Umbilical cord (tissue), 2 donors: Measurements from ENCODE around the gene PHACTR4. TPM values are rescaled to one million over a fixed set of nuclear protein-coding genes. Genes with fewer than 3 reads are reported as not detected.
A peak's percentile ranks its signal among the peaks of the same experiment; 100 is the strongest.
"Not testable (repeated sequence)": the region's sequence is repeated elsewhere in the genome, so short reads cannot be mapped to it uniquely, and the experiment has no call there.

Source experiments
- DNase-seq: peaks from one replicate; pipeline ENCODE4 v3.0.0-alpha.2; 2015; ENCODE audit warnings: low spot score
- total RNA-seq: library from RNA; depleted of rRNA; stranded (reverse); fragments of >200 nt; gene quantifications from one replicate; pipeline ENCODE4 v1.2.3, GENCODE V29; 2014; ENCODE audit warnings: low replicate concordance; ENCODE audit not compliant: insufficient read depth

PHACTR4 gene
- total RNA-seq, 1 donor from 2014 or later = 10.8 TPM

DNA sequence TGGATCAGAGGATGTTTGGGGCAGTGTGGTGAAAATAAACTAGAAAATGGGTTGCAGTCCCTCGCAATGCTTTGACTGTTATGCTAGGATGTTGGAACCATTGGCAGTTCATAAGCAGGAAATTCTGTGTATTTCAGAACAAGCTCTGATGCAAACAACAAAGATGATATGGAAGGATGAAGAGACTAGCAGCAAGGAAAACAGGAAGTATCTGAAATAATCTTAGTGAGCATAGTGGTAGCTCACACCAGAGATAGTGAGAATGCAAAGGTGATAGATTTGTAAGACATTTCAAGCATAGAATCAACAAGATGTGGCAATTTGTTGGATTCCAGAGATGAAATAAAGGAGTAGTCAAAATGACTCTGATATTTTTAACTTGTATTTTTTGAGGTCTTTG is 125.2 kb downstream of the PHACTR4 start:
- no peak for DNase-seq

DNA sequence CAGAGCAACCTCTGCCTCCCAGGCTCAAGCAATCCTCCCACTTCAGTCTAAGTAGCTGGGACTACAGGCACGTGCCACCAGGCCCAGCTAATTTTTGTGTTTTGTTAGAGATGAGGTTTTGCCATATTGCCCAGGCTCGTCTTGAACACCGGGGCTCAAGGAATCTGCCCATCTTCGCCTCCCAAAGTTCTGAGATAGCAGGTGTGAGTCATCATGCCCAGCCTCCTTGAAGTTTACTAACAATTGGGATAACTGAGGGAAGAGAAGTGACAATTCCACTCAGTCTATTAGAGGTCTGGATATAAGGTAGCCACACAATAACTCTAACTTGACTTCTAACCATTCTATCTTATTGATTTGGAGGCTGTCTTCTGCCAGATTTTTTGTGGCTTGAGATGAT is 130.0 kb downstream of the PHACTR4 start:
- DNase-seq = no peak

DNA sequence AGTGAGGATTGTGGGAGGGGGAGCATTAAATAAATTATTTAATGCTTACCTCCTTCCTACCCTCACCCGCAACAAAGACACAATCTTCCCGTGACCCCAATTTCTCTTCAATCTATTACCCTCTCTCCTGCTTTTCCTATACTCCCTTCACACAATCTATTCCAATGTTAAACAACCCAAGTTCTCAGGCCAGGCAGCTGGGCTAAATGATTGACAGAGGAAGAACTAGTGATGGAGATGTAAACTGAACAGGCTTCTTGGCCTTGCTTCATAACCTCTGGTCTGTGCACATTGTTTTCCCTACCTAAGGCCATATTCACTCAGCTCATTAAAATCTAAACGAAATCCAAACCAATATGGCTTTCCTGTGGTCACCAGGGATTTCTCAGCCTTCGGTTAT is 132.4 kb downstream of the PHACTR4 start:
- no peak for DNase-seq

DNA sequence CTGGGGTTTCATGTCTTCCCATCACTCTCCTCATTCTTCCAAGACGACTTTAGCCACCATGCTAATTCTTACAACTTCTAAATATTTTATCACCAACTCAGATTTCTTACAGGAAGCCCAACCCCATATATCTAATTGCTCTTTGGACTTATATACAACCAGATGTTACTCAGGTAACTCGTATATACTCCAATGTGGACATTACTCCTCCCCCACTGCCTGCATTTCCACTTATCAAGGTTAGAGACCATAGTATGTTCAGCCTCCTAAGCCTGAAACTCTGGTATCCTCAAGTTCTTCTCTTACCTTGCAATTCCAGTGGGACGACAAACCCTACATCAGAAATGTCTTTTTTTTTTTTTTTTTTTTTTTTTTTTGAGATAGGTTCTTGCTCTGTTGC is 133.6 kb downstream of the PHACTR4 start:
- no peak for DNase-seq

DNA sequence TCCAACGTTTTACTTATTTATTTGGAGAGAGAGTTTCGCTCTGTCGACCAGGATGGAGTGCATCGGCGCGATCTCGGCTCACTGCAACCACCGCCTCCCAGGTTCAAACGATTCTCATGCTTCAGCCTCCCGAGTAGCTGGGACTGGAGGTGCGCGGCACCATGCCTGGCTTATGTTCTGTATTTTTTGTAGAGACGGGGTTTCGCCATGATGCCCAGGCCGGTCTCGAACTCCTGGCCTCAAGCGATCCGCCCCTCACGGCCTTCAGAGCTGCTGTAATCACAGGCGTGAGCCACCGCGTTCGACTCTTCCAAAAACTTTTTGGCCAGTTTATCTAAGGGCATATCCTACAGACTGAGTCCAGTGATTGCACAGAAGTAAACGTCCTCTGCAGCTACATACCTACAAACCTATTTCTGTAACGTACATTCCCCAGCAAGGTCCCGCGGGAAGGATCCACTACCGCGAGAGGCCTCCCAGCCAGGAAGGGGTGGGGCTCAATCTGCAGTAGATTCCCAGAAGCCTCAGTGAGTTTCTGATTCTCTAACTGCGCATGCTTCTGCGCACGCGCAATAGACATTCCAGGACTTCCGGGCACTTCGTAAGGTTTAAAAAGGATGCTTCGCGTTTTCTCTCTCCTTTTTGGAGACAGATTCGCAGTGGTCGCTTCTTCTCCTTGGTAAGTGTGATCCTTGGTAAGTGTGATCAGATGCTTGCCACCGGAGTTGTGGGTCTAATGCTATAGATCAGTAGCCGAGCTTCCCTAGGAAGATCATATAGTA is 136.1 kb downstream of the PHACTR4 start, which contains the start of gene RCC1:
TSS of gene RCC1 (plus strand) at position 638 of the 782 bp plus-strand sequence. CDS start 23,824 bp downstream, outside the sequence.
- DNase-seq = peak; percentile 99

DNA sequence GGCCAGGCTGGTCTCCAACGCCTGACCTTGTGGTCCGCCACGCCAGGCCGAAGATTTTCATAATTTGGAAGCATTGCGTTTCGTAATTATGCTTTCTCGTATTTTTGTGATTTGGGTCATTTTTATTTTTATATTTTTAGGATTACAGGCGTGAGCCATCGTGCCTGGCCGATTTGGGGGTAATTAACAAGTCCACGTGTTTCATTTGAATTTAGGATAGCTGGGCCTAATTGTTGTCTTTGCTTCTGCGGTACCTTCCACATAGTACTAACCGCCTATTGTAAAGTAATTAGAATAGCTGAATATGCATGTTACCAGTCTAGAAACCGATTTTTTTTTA is 137.3 kb downstream of the PHACTR4 start:
- DNase-seq = no peak

DNA sequence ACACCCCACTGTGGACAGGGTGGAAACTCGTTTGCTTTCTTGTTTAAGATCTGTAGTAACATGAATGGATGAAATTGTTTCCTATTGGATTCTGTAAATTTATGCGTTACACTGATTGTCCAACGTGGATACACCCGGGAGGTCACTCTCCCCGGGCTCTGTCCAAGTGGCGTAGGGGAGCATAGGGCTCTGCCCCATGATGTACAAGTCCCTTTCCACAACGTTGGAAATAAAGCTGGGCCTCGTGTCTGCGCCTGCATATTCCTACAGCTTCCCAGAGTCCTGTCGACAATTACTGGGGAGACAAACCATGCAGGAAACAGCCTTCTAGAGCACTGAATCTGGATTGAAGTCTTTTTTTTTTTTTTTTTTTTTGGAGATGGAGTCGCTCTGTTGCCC is 137.7 kb downstream of the PHACTR4 start:
- DNase-seq = no peak

DNA sequence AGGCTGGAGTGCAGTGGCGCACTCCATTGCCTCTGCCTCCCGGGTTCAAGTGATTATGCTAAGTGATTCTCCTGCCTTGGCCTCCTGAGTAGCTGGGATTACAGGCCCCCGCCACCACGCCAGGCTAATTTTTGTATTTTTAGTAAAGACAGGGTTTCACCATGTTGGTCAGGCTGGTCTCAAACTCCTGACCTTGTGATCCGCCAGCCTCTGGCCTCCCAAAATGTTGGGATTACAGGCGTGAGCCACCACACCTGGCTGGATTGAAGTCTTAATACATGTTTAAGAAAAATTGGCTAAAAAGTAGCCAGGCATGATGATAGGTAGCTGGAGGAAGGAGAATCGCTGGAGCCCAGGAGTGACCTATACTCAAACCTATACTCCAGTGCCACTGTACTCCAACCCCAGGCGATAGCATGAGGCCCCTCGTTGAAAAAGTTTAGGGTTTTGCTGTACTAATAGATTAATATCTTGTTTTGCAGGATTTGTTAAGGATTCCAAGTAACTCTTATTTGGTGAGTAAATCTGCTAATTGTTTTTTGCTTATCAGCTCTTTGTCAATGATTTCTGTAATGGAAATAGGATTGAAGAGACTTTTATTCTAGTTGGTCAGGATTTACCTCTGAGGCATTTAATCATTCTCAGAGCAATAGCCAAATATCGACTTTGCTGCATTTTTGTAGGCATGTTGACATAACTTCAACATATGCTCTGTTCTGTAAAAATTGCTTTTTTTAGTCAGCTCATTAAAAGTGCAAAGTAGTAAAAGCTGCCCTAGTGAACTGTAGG is 138.3 kb downstream of the PHACTR4 start:
- no peak for DNase-seq

DNA sequence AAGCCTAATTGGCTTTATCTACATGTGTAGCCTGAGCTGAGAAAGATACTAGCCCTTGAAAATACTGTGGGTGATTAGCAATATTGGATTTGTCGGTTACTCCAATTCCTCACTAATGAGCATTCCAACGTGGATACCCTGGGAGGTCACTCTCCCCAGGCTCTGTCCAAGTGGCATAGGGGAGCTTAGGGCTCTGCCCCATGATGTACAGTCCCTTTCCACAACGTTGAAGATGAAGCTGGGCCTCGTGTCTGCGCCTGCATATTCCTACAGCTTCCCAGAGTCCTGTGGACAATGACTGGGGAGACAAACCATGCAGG is 138.9 kb downstream of the PHACTR4 start:
- no peak for DNase-seq

DNA sequence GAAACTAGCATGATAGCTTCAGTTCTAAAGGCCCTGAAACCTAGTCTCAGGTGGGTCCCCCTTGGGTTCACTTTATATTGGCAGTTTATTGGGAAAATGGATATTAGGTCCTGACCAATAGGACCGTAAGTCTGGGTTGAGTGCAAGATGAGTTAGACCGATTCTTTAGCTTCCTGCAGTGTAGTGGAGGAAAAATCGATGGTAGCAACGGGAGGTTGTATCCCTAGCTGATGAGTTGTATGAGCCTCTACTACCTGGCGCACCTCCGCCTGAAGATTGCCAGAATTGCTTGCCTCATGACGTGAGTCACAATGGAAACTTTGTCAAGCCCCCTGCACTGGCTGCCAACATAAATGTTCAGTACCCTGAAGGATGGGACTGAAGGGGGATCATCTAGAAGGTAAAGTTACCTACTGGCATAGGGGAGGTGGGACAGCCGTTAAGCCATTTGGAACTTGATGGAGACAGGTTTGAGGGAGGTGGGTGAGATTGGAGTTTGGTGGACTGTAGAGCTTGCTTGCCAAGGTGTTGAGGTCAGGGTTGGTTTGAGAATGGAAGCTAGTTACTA is 140.2 kb downstream of the PHACTR4 start:
- DNase-seq = no peak

DNA sequence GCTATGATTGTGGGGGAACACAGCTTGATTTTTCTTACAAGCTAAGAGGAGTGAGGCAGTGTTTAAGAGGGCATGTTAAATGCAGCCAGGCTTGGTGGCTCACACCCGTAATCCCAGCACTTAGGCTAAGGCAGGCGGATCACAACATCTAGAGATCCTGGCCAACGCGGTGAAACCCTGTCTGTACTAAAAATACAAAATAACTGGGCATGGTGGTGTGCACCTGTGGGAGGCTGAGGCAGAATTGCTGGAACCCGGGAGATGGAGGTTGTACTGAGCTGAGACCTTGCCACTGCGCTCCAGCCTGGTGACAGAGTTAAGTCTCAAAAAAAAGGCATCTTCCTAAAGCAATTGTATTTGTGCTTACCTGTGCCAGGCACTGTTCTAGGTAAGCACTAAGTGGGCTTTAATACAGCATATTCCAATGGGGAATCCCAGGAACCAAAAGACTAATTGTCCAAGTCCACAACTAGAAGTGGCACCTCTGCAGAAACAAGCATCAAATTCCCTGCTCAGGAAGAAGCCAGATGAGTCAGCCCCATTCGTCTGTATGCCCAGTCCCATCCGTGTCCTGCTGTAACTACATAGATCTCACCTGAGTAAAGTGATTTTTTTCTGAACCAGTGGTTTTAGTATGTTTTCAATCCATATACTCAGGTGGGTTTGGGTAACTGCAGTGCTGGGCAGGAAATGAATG is 140.9 kb downstream of the PHACTR4 start:
- no peak for DNase-seq

DNA sequence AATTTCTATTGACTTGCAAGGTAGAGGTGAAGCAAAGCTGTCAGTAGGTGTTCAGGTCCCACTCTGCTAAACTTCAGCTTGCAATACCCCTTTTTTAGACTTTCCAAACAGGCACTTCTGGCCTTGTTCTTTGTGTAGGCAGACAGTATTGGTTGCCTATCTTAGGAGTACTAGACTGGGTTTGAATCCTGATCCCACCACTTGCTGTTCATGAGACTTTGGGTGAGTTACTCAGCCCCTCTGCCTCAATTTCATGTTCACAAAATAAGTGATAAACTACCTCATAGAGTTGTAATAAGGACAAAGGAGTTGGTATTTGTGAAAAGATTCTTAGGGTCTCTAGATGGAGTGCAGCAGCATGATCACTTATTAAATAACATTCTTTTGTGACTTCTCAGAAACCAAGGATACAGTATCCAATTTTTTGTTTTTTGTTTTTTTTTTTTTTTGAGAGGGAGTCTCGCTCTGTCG is 141.5 kb downstream of the PHACTR4 start:
- DNase-seq = no peak

DNA sequence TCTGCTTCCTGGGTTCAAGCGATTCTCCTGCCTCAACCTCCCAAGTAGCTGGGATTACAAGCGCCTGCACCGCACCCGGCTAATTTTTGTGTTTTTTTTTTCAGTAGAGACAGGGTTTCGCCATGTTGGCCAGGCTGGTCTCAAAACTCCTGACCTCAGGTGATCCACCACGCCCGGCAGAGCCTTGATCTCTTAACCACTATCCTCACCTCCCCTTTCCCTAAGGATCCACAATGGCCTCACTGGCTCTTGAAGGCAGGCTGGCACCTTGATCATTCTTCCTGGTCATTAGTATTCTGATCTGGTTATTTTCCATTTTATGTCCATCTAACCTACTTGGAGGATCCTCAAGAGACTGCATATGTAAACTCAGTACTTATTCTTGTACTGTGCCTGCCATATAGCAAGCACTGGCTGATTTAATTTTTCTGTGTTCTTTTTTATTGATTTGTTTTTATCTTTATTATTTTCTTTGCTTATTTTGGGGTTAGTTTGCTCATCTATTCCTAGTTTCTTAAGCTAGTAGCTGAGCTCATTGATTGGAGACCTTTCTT is 142.6 kb downstream of the PHACTR4 start:
- no peak for DNase-seq

DNA sequence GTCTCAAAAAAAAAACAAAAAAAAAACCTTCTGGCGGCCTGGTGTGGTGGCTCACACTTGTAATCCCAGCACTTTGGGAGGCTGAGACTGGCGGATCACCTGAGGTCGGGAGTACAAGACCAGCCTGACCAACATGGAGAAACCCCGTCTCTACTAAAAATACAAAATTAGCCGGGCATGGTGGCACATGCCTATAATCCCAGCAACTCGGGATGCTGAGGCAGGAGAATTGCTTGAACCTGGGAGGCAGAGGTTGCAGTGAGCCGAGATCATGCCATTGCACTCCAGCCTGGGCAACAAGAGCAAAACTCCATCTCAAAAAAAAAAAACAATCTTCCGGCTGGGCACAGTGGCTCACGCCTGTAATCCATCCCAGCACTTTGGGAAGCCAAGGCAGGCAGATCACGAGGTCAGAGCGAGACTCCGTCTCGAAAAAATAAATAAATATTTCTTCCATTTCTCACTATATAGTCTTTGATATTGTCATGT is 144.9 kb downstream of the PHACTR4 start:
- DNase-seq = not testable (repeated sequence)

DNA sequence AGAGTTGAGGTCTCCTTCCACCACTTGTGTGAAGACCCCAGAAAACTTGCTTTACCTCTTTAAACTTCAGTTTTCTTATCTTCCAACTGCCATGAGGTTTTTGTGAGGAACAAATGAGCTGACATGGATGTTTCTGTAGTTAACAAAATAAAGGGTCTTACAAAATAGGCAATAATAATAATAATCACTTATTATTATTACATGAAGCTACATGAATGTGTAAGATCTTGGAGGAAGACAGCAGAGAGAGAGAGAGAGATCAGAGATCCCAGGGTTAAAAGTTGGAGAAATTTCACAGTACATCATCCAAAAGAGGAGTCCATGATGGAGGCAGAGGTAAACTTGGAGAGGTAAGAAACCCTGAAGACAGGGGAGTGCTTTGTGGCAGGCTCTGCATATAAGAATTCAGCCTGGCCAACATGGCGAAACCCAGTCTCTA is 147.0 kb downstream of the PHACTR4 start:
- DNase-seq = no peak

DNA sequence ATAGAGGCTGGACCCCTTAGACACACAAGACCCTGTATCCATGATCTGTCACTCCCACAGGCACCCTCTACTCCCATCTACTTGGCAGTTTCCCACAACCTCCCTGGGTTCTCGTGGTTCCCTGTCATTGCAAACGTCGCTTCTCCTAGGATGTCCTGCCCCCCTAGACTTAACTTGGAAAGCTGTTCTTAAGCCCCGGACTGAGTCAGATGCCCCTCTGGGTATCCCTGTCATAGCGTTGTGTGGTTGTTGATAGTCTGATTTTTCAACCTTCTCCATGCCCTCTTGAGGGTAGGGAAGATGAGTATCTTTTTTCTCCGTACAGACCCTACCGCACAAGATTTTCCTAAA is 148.1 kb downstream of the PHACTR4 start:
- no peak for DNase-seq

DNA sequence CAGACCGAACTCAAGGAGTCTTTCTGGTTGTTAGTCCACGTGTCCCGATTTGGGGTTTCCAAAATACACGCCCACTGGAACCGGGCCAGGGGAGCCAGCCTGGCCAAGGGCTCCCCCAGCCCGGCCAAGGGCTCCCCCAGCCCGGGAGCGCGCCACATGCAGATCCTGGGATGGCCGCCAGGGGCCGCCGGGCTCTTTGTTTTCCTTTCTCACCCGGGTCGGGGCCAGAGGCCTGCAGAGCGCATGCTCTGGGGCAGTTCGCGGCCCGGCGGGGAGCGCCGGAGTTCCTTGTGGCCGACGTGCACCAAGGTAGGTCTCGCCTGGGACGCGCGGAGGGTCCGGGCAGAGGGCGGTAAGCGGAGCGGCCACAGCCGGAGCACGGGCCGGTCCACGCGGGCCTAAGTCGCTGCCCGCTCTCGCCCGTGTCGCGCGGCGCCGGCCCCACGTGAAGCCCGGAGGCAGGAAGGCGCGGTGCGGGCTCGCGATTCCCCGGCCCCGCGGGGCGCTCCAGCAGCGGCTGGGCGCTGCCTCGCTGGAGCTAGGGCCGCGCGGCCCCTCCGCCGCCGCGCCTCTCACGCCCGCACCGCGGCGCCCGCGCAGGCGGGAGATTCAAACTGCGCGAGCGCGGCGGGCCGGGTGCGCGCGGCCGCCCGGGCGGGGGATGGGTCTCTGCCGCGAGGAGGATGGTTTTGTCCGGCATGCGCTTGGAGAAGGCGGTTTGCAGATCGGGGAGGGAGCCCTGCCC is 148.6 kb downstream of the PHACTR4 start:
- DNase-seq = peak; percentile 94

DNA sequence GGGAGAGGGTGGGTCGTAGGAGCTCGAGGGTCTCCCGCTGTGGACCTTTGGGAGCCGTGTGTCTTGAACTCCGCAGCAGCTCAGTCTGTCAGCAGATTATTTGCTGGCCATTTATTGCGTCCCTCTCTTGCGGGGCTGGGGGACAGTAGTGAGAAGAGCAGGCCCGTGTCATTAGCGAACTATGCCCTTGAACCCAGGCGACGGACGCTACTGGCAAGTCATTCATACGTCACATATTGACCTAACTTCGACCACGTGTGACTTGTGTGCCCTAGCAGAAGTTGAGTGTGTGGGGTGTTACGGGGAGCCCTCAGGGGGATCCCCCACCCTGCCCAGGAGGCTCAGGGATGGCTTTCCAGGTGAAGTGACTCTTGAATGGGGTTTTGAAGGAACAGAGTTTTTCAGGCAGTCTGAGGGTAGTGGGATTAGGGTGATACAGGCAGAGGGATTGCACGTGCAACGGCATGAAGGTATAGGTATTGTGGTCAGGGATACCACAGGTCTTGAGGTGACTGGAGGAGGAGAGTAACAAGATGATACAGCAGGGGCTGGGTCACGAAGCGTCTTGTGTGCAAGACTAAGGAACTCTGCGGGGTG is 149.3 kb downstream of the PHACTR4 start:
- no peak for DNase-seq

DNA sequence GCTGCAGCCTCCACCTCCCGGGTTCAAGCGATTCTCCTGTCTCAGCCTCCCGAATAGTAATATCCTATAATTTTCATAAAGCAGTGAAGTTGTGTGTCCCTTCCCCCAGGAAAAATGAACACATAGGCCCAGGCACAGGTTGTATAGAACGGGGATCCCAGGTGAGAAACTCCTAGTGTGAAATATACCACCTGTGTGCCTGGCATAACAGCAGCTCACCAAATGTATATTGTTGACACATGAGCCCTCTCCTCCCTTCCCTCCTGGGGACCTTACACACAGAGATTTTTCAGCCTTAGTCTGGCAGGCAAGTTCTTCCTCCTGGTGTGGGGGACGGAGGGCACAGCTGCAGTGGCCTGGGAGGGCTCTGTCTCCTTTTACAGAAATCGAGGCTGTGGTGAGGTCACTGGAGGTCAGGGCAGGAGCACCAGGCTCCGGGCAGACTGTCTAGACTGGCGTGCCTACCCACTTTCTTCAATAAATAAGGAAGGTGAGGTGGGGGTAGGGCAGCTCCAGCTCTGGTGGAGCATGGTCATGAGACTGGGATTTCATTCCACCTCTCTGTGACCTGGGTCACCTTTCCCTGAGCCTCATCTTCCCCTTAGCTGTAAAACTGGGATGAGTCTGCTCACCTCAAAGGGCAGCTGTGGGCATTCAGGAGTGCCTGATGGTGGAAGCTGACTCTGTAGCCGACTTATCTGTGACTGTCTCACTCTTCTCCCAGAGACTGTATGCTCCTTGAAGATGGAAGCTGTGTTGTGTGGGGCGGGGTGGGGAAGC is 150.6 kb downstream of the PHACTR4 start:
- no peak for DNase-seq

DNA sequence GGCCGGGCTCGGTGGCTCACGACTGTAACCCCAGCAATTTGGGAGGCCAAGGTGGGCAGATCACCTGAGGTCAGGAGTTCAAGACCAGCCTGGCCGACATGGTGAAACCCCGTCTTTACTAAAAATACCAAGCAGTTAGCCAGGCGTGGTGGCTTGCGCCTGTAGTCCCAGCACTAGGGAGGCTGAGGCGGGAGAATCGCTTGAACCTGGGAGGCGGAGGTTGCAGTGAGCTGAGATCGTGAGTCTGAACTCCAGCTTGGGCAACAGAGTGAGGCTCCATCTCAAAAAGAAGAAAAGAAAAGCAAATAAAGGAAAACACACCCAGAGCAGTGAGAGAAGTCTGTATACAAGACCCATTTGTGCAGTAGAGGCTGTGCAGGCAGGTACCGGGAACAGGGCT is 151.3 kb downstream of the PHACTR4 start:
- not testable (repeated sequence) for DNase-seq
